Measurements from ENCODE around the gene CCDC71L.

The CCDC71L gene

DNA sequence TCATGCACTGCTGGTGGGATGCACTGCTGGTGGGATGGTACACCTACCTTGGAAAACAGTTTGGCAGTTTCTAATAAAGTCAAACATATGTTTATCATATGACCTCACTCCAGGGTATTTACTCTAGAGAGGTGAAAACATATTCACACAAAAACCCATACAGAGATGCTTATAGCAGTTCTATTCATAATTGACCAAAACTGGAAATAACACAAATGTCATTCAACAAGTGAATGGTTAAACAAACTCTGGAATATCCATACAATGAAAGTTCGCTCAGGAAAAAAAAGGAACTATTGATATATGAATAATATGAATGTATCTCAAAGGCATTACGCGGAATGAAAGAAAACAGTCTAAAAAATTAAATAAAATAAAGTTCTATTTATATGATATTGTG is 19.5 kb downstream of the CCDC71L start:
- H3K79me2 ChIP-seq (ENCODE audit: control insufficient read depth, insufficient read depth, low read length, poor library complexity), result no peaks in the 10 kb centered on the region
- no peaks in the 10 kb centered on the region for H3K4me1 ChIP-seq (ENCODE audit: control insufficient read depth in 1 of 2, insufficient read depth in 2 of 2, low read length in 2 of 2)
- H3K27ac ChIP-seq (ENCODE audit: low read depth, low read length), result no peak overlapping the region
- no peak overlapping the region for H4K8ac ChIP-seq (ENCODE audit: low read depth, low read length)
- no peak overlapping the region for H3K4me2 ChIP-seq (ENCODE audit: low read length)
- no peak overlapping the region for H2BK5ac ChIP-seq (ENCODE audit: low read depth, low read length, poor library complexity)
- no peak overlapping the region for H3K18ac ChIP-seq (ENCODE audit: low read length)
- no CpG with 5 or more reads among the region's 3 CpGs for WGBS (ENCODE audit: extremely low coverage, insufficient coverage, insufficient read length)
- no peak overlapping the region for H2BK12ac ChIP-seq (ENCODE audit: low read length)
- no peak overlapping the region for H2AFZ ChIP-seq (ENCODE audit: insufficient read depth, low read length, poor library complexity)
- H3K23ac ChIP-seq (ENCODE audit: low read length), result no peak overlapping the region
- H4K12ac ChIP-seq (ENCODE audit: low read depth, low read length), result no peak overlapping the region
- no peaks in the 10 kb centered on the region for H3K79me1 ChIP-seq (ENCODE audit: low read length)
- H3K9ac ChIP-seq (ENCODE audit: low read length), result no peak overlapping the region
- no peak overlapping the region for H2BK120ac ChIP-seq (ENCODE audit: insufficient read depth, low read length, poor library complexity)
- no peak overlapping the region for H2AK5ac ChIP-seq (ENCODE audit: low read length)
- H4K91ac ChIP-seq (ENCODE audit: low read depth, low read length), result no peak overlapping the region
- H3K4me3 ChIP-seq (ENCODE audit: low read depth, low read length), result no peak overlapping the region
- no peak for DNase-seq
- H3K14ac ChIP-seq (ENCODE audit: low read length), result no peak overlapping the region
- no peaks in the 10 kb centered on the region for H3K27me3 ChIP-seq (ENCODE audit: insufficient read depth, low read length)
- H3K36me3 ChIP-seq (ENCODE audit: control insufficient read depth in 1 of 2, insufficient read depth in 2 of 2, low read length in 2 of 2), result no peaks in the 10 kb centered on the region
- H3K9me3 ChIP-seq (ENCODE audit: insufficient read depth, low read depth, low read length), result no peaks in the 10 kb centered on the region
- no peak overlapping the region for H3K4ac ChIP-seq (ENCODE audit: low read depth, low read length)

DNA sequence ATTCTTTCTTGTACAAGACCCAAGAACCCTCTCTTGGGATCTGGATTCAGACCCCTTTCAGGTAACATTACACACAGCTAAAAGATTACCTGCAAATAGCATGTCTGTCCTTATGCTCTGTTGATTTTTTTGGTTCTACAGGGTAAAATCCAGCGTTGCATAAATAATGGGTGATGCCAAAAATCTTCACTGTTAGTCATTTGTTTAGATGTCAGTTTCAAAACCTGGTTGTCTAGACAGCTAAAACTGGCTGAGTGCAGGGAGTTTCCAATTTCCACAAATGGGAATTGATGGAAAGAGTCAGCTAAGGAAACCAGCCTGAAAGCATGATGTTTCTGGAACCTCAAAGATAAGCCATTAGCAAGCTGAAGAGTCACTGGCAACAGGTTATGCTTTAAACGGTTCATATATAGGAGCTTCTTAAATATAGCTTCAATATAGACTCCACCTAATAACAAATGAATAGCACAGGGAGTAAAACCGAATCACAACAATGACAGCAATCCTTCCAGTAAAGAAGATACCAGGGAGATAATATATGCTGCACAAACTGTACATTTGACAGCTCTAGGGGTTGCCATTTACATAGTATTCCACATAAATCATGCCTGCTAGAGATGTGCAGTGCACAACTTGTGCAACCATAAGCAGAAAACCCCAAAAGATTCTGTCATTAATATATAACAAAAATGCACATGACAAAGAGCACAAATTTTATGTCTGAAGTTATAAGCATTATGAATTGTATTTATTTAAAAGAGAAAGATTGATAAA is 20.4 kb downstream of the CCDC71L start:
- no peaks in the 10 kb centered on the region for H3K9me3 ChIP-seq (ENCODE audit: insufficient read depth, low read depth, low read length)
- H3K9ac ChIP-seq (ENCODE audit: low read length), result no peak overlapping the region
- H3K4ac ChIP-seq (ENCODE audit: low read depth, low read length), result no peak overlapping the region
- H3K79me2 ChIP-seq (ENCODE audit: control insufficient read depth, insufficient read depth, low read length, poor library complexity), result no peaks in the 10 kb centered on the region
- no CpG with 5 or more reads among the region's 3 CpGs for WGBS (ENCODE audit: extremely low coverage, insufficient coverage, insufficient read length)
- H3K27ac ChIP-seq (ENCODE audit: low read depth, low read length), result no peak overlapping the region
- DNase-seq, result no peak
- no peak overlapping the region for H2BK12ac ChIP-seq (ENCODE audit: low read length)
- H3K36me3 ChIP-seq (ENCODE audit: control insufficient read depth in 1 of 2, insufficient read depth in 2 of 2, low read length in 2 of 2), result no peaks in the 10 kb centered on the region
- H4K91ac ChIP-seq (ENCODE audit: low read depth, low read length), result no peak overlapping the region
- H2AK5ac ChIP-seq (ENCODE audit: low read length), result no peak overlapping the region
- H3K27me3 ChIP-seq (ENCODE audit: insufficient read depth, low read length), result no peaks in the 10 kb centered on the region
- H2AFZ ChIP-seq (ENCODE audit: insufficient read depth, low read length, poor library complexity), result no peak overlapping the region
- H2BK5ac ChIP-seq (ENCODE audit: low read depth, low read length, poor library complexity), result no peak overlapping the region
- no peak overlapping the region for H3K23ac ChIP-seq (ENCODE audit: low read length)
- H3K4me3 ChIP-seq (ENCODE audit: low read depth, low read length), result no peak overlapping the region
- H4K12ac ChIP-seq (ENCODE audit: low read depth, low read length), result no peak overlapping the region
- no peaks in the 10 kb centered on the region for H3K4me1 ChIP-seq (ENCODE audit: control insufficient read depth in 1 of 2, insufficient read depth in 2 of 2, low read length in 2 of 2)
- no peak overlapping the region for H3K4me2 ChIP-seq (ENCODE audit: low read length)
- H3K14ac ChIP-seq (ENCODE audit: low read length), result no peak overlapping the region
- H4K8ac ChIP-seq (ENCODE audit: low read depth, low read length), result no peak overlapping the region
- H2BK120ac ChIP-seq (ENCODE audit: insufficient read depth, low read length, poor library complexity), result no peak overlapping the region
- no peak overlapping the region for H3K18ac ChIP-seq (ENCODE audit: low read length)
- H3K79me1 ChIP-seq (ENCODE audit: low read length), result no peaks in the 10 kb centered on the region

DNA sequence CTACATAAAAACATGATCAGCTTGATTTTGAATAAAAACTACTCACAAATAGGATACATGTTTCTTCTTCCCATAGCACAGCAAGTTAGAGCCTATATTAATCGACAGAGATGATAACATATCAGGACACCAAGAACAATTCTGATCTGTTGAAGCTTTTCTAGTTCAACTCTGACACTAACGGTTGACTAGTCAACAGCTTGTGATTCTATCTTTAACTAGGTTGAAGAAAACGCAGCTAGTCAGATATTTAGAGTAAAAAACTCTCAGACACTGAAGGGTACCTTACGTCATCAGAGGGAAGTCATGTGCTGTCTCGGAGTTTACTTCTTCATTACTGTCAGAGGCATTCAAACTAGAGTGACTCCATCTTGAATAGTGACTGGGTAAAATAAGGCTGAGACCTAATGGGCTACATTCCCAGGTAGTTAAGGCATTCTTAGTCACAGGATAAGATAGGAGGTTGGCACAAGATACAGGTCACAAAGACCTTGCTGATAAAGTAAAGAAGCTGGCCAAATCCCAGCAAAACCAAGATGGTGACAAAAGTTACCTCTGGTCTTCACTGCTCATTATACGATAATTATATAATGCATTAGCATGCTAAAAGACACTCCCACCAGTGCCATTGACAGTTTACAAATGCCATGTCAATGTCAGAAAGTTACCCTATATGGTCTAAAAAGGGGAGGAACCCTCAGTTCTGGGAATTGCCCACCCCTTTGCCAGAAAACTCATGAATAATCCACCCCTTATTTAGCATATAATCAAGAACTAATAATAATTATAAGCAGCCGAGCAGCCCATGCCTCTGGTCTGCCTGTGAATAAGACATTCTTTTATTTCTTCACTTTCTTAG is 21.3 kb downstream of the CCDC71L start:
- Histone ChIP-seq H3K18ac (ENCODE audit: low read length) (no peak overlapping the region), H3K4ac (ENCODE audit: low read depth, low read length) (no peak overlapping the region), H3K27ac (ENCODE audit: low read depth, low read length) (no peak overlapping the region), H2AK5ac (ENCODE audit: low read length) (no peak overlapping the region), H3K27me3 (ENCODE audit: insufficient read depth, low read length) (no peaks in the 10 kb centered on the region), H2BK12ac (ENCODE audit: low read length) (no peak overlapping the region), H4K91ac (ENCODE audit: low read depth, low read length) (no peak overlapping the region), H3K79me1 (ENCODE audit: low read length) (no peaks in the 10 kb centered on the region), H3K23ac (ENCODE audit: low read length) (no peak overlapping the region), H2BK5ac (ENCODE audit: low read depth, low read length, poor library complexity) (no peak overlapping the region), H2AFZ (ENCODE audit: insufficient read depth, low read length, poor library complexity) (no peak overlapping the region), H3K4me2 (ENCODE audit: low read length) (no peak overlapping the region), H3K79me2 (ENCODE audit: control insufficient read depth, insufficient read depth, low read length, poor library complexity) (no peaks in the 10 kb centered on the region), H4K8ac (ENCODE audit: low read depth, low read length) (no peak overlapping the region), H3K14ac (ENCODE audit: low read length) (no peak overlapping the region), H3K9me3 (ENCODE audit: insufficient read depth, low read depth, low read length) (no peaks in the 10 kb centered on the region), H3K4me1 (ENCODE audit: control insufficient read depth in 1 of 2, insufficient read depth in 2 of 2, low read length in 2 of 2) (no peaks in the 10 kb centered on the region), H4K12ac (ENCODE audit: low read depth, low read length) (no peak overlapping the region), H3K36me3 (ENCODE audit: control insufficient read depth in 1 of 2, insufficient read depth in 2 of 2, low read length in 2 of 2) (no peaks in the 10 kb centered on the region), H2BK120ac (ENCODE audit: insufficient read depth, low read length, poor library complexity) (no peak overlapping the region), H3K9ac (ENCODE audit: low read length) (no peak overlapping the region), H3K4me3 (ENCODE audit: low read depth, low read length) (no peak overlapping the region)
- DNase-seq, result no peak
- no CpG with 5 or more reads among the region's 7 CpGs for WGBS (ENCODE audit: extremely low coverage, insufficient coverage, insufficient read length)

DNA sequence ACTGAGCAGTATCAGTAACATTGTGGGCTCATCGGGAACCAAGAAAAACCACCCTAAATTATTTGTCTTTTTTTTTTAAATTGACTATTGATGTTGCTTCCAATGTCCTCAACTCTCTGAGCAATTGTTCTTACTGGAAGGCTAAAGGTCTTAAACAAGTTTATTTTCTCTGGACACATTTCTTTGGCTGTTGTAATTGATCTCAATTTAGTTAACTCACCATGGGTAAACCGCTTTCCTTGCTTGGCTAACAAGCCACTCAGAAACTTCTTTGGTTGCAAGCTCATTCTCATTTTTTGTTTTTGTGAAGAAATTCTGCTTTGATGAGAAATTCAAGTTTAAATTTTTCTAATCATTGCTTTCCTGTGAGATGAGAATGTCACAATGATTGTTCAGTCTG is 25.5 kb downstream of the CCDC71L start:
- Histone ChIP-seq H3K14ac (ENCODE audit: low read length) (no peak overlapping the region), H4K12ac (ENCODE audit: low read depth, low read length) (no peak overlapping the region)

More for the DNA sequence above, 25.5 kb downstream of the CCDC71L start:
- no peaks in the 10 kb centered on the region for H3K4me1 ChIP-seq (ENCODE audit: control insufficient read depth in 1 of 2, insufficient read depth in 2 of 2, low read length in 2 of 2)
- no peak overlapping the region for H2AK5ac ChIP-seq (ENCODE audit: low read length)
- no peak overlapping the region for H3K18ac ChIP-seq (ENCODE audit: low read length)
- no peak overlapping the region for H4K91ac ChIP-seq (ENCODE audit: low read depth, low read length)
- no peak overlapping the region for H2AFZ ChIP-seq (ENCODE audit: insufficient read depth, low read length, poor library complexity)
- H3K27me3 ChIP-seq (ENCODE audit: insufficient read depth, low read length), result no peaks in the 10 kb centered on the region
- H3K9ac ChIP-seq (ENCODE audit: low read length), result no peak overlapping the region
- no peaks in the 10 kb centered on the region for H3K79me2 ChIP-seq (ENCODE audit: control insufficient read depth, insufficient read depth, low read length, poor library complexity)
- no peak overlapping the region for H3K4me2 ChIP-seq (ENCODE audit: low read length)
- H2BK12ac ChIP-seq (ENCODE audit: low read length), result no peak overlapping the region
- H3K36me3 ChIP-seq (ENCODE audit: control insufficient read depth in 1 of 2, insufficient read depth in 2 of 2, low read length in 2 of 2), result no peaks in the 10 kb centered on the region
- no peak overlapping the region for H3K4ac ChIP-seq (ENCODE audit: low read depth, low read length)
- peaks cover 9% of the 10 kb centered on the region for H3K9me3 ChIP-seq (ENCODE audit: insufficient read depth, low read depth, low read length)
- no peak overlapping the region for H2BK5ac ChIP-seq (ENCODE audit: low read depth, low read length, poor library complexity)
- no peak for DNase-seq
- WGBS (ENCODE audit: extremely low coverage, insufficient coverage, insufficient read length), result no CpG with 5 or more reads among the region's 2 CpGs
- H3K23ac ChIP-seq (ENCODE audit: low read length), result no peak overlapping the region
- H4K8ac ChIP-seq (ENCODE audit: low read depth, low read length), result no peak overlapping the region
- H3K4me3 ChIP-seq (ENCODE audit: low read depth, low read length), result no peak overlapping the region
- H3K27ac ChIP-seq (ENCODE audit: low read depth, low read length), result no peak overlapping the region
- H3K79me1 ChIP-seq (ENCODE audit: low read length), result no peaks in the 10 kb centered on the region
- no peak overlapping the region for H2BK120ac ChIP-seq (ENCODE audit: insufficient read depth, low read length, poor library complexity)
